ENCODE data around the gene SLC16A7.
A peak's percentile ranks its signal among the peaks of the same experiment; 100 is the strongest.
"Not testable (repeated sequence)": the region's sequence is repeated elsewhere in the genome, so short reads cannot be mapped to it uniquely, and the experiment has no call there.

SLC16A7 gene

GRCh38 chr12:59744564-59744963 is 148.7 kb downstream of the SLC16A7 start:
- DNase-seq (ENCODE audit: insufficient read length, low spot score) (no peak), FAIRE-seq (no peak)
- no peak for TF ChIP-seq CTCF (IDR thresholded peaks at IDR 0.05; ENCODE audit: insufficient read depth, missing control alignments)

GRCh38 chr12:59751091-59751490 is 155.3 kb downstream of the SLC16A7 start:
- not testable (repeated sequence) for DNase-seq (ENCODE audit: insufficient read length, low spot score); FAIRE-seq

- no peak for FAIRE-seq
- DNase-seq (ENCODE audit: insufficient read length, low spot score), result no peak
- no peak for TF ChIP-seq CTCF (IDR thresholded peaks at IDR 0.05; ENCODE audit: insufficient read depth, missing control alignments)
Measured at GRCh38 chr12:59761542-59761941, 165.7 kb downstream of the SLC16A7 start.

GRCh38 chr12:59763835-59764234 is 168.0 kb downstream of the SLC16A7 start:
- no peak for TF ChIP-seq CTCF (IDR thresholded peaks at IDR 0.05; ENCODE audit: insufficient read depth, missing control alignments)
- no peak for DNase-seq (ENCODE audit: insufficient read length, low spot score)

GRCh38 chr12:59768031-59768430 is 172.2 kb downstream of the SLC16A7 start:
- DNase-seq (ENCODE audit: insufficient read length, low spot score), result no peak
- TF ChIP-seq CTCF (IDR thresholded peaks at IDR 0.05; ENCODE audit: insufficient read depth, missing control alignments), result no peak
- no peak for FAIRE-seq

More at GRCh38 chr12:59763835-59764234, 168.0 kb downstream of the SLC16A7 start:
- FAIRE-seq, result no peak

GRCh38 chr12:59780605-59781135 is 184.8 kb downstream of the SLC16A7 start:
- TF ChIP-seq CTCF (IDR thresholded peaks at IDR 0.05; ENCODE audit: insufficient read depth, missing control alignments), result peak; percentile 26

GRCh38 chr12:59787610-59788009 is 191.8 kb downstream of the SLC16A7 start:
- DNase-seq (ENCODE audit: insufficient read length, low spot score), result no peak
- no peak for FAIRE-seq
- no peak for TF ChIP-seq CTCF (IDR thresholded peaks at IDR 0.05; ENCODE audit: insufficient read depth, missing control alignments)

More at GRCh38 chr12:59780605-59781135, 184.8 kb downstream of the SLC16A7 start:
- DNase-seq (ENCODE audit: insufficient read length, low spot score), result no peak
- peak; percentile 41 for FAIRE-seq

- DNase-seq (ENCODE audit: insufficient read length, low spot score) (no peak), FAIRE-seq (no peak)
- no peak for TF ChIP-seq CTCF (IDR thresholded peaks at IDR 0.05; ENCODE audit: insufficient read depth, missing control alignments)
Measured at GRCh38 chr12:59792647-59793046, 196.8 kb downstream of the SLC16A7 start.
